RWPE1 (cell line): ENCODE data around the gene AUH.
A peak's percentile ranks its signal among the peaks of the same experiment; 100 is the strongest.

Experiments used
- CTCF ChIA-PET: fragments of 350-600 bp; sonication (Branson Sonifier 250); formaldehyde crosslinking; extraction: SDS; loops from one replicate; lab custom pipeline; 2021; lab: Yijun Ruan, JAX
- POLR2A ChIA-PET: fragments of 400-600 bp; formaldehyde crosslinking; extraction: SDS; loops from one replicate; lab custom pipeline; 2020; ENCODE audit warnings: antibody characterized with exemption; ENCODE audit not compliant: low non-redundant PET; lab: Yijun Ruan, JAX
- DNase-seq: peaks from one replicate; pipeline ENCODE4 v3.0.0; 2012; ENCODE audit warnings: low spot score
- H3K27ac ChIP-seq: fragments of 450-650 bp; 2 replicates; pipeline ENCODE4 v1.5.1; 2017
- TF ChIP-seq, protein P1 (sequence below): fragments of 450-650 bp; conservative IDR thresholded peaks from 2 replicates; pipeline ENCODE4 v1.5.1; 2017; ENCODE audit warnings: low read depth, mild to moderate bottlenecking

Gene AUH

DNA sequence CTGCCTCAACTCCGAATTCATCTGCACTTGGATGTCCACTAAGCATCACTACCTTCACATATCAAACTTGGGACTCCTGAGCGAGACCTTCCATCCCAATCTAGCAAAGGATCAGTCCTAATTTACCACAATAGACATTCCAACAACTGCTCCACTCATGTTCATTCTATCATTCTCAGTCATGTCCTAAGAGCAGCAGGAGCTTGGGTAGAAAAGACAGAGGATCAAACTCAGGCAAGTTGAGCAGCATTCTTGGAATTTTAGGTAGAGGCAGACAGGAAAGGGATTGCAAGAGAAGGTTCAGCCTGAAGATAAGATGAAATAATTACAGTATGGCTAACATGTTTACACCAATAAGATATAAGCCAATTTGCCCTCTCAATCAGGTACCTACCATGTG lies 51.7 kb downstream of the AUH start:
- ChIA-PET POLR2A (no interaction called here), CTCF (no interaction called here)
- no peak overlapping the region for H3K27ac ChIP-seq
- TF ChIP-seq, protein P1, sequence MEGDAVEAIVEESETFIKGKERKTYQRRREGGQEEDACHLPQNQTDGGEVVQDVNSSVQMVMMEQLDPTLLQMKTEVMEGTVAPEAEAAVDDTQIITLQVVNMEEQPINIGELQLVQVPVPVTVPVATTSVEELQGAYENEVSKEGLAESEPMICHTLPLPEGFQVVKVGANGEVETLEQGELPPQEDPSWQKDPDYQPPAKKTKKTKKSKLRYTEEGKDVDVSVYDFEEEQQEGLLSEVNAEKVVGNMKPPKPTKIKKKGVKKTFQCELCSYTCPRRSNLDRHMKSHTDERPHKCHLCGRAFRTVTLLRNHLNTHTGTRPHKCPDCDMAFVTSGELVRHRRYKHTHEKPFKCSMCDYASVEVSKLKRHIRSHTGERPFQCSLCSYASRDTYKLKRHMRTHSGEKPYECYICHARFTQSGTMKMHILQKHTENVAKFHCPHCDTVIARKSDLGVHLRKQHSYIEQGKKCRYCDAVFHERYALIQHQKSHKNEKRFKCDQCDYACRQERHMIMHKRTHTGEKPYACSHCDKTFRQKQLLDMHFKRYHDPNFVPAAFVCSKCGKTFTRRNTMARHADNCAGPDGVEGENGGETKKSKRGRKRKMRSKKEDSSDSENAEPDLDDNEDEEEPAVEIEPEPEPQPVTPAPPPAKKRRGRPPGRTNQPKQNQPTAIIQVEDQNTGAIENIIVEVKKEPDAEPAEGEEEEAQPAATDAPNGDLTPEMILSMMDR: no peak
- no peak for DNase-seq

GRCh38 chr9:91308191-91308590 lies 53.5 kb downstream of the AUH start:
- H3K27ac ChIP-seq: no peak overlapping the region
- DNase-seq: no peak
- CTCF ChIA-PET: interaction anchor here (0.7 kb wide), 1 partner anchor 28 kb away, joined by 3 read pairs; no protein-coding TSS in a partner anchor
- POLR2A ChIA-PET: no interaction called here
- TF ChIP-seq, protein P1: no peak

DNA sequence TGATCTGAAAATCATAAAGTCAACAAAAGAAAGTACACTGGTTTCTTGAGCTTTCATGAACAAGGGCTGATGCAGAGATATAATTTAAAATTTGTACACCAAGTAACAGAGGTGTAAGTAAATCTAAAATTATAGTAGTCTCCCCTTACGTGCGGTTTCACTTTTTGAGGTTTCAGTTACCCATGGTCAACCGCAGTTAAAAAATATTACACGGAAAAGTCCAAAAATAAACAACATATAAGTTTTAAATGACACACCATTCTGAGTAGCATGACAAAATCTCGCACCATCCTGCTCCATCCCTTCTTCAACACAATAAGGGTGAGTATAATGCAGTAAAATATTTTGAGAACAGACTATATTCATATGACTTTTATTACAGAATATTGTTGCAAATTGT lies 54.4 kb downstream of the AUH start:
- TF ChIP-seq, protein P1: no peak
- POLR2A ChIA-PET: no interaction called here
- H3K27ac ChIP-seq: no peak overlapping the region
- CTCF ChIA-PET: no interaction called here
- no peak for DNase-seq

GRCh38 chr9:91306296-91306630 lies 55.5 kb downstream of the AUH start:
- ChIA-PET POLR2A (no interaction called here), CTCF (interaction anchor here (0.6 kb wide), 1 partner anchor 570 kb away, joined by 3 read pairs; no protein-coding TSS in a partner anchor)
- H3K27ac ChIP-seq: no peak overlapping the region
- no peak for DNase-seq
- TF ChIP-seq, protein P1: no peak

- H3K27ac ChIP-seq: no peak overlapping the region
- TF ChIP-seq, protein P1: no peak
- ChIA-PET CTCF (interaction anchor here (0.6 kb wide), 1 partner anchor 571 kb away, joined by 3 read pairs; no protein-coding TSS in a partner anchor), POLR2A (no interaction called here)
- DNase-seq: no peak
These were observed 56.0 kb downstream of the AUH start for GRCh38 chr9:91305596-91306295.

- CTCF ChIA-PET: interaction anchor here (0.6 kb wide), 1 partner anchor 114 kb away, joined by 3 read pairs; no protein-coding TSS in a partner anchor
- H3K27ac ChIP-seq: peak overlapping the region; percentile 64
- POLR2A ChIA-PET: no interaction called here
- no peak for DNase-seq
- TF ChIP-seq, protein P1: no peak
These were observed 57.8 kb downstream of the AUH start for GRCh38 chr9:91303741-91304415.
